SK-N-SH (cell line): ENCODE data around the gene RGS6. TPM values are rescaled to one million over a fixed set of nuclear protein-coding genes. Genes with fewer than 3 reads are reported as not detected.

Experiments
- CTCF ChIA-PET: fragments of 300-600, 350-600 bp; formaldehyde crosslinking; extraction: SDS; loops from one replicate; lab custom pipeline; 2021; lab: Yijun Ruan, JAX
- POLR2A ChIA-PET: fragments of 350-600 bp; sonication (Branson Sonifier 250); formaldehyde crosslinking; extraction: SDS; loops from one replicate; lab custom pipeline; 2020; ENCODE audit warnings: antibody characterized with exemption, inconsistent platforms; lab: Yijun Ruan, JAX
- DNase-seq: peaks from one replicate; pipeline ENCODE4 v3.0.0; 2012
- H2AFZ ChIP-seq: fragments of 200-600 bp; sonication (generic); 2 replicates; pipeline ENCODE4 v1.8.1; 2016; ENCODE audit warnings: antibody characterized with exemption, mild to moderate bottlenecking, low read depth
- H3F3A ChIP-seq: fragments of 200-600 bp; sonication (generic); replicated peaks from 2 replicates; pipeline ENCODE3; 2016; ENCODE audit warnings: antibody characterized with exemption, mild to moderate bottlenecking; ENCODE audit not compliant: insufficient read depth
- H3K27ac ChIP-seq, 2 experiments: fragments of 200-500 bp in 1 of 2; fragments of 200-600 bp in 1 of 2; sonication (Bioruptor generic) in 1 of 2; sonication (generic), shearing (Covaris generic) in 1 of 2; 2 replicates each; pipeline versions ENCODE4 v1.5.1 to v1.6.1; 2014 to 2016; ENCODE audit warnings: low read depth in 2 of 2, inconsistent platforms in 1 of 2, low read length in 1 of 2, mild to moderate bottlenecking in 1 of 2, mixed read lengths in 1 of 2
- H3K27me3 ChIP-seq: fragments of 200-600 bp; sonication (generic), shearing (Covaris generic); 2 replicates; pipeline ENCODE4 v1.6.1; 2016; ENCODE audit warnings: mixed run types; ENCODE audit not compliant: insufficient read depth
- H3K36me3 ChIP-seq, 2 experiments: fragments of 200-500 bp in 1 of 2; fragments of 200-600 bp in 1 of 2; sonication (Bioruptor generic) in 1 of 2; sonication (generic) in 1 of 2; replicated peaks in 1 of 2; 2 replicates each; pipeline versions ENCODE3 to v1.5.1; 2014 to 2016; ENCODE audit warnings: low read length in 1 of 2, mild to moderate bottlenecking in 1 of 2; ENCODE audit not compliant: insufficient read depth in 2 of 2, control insufficient read depth in 1 of 2
- H3K4me1 ChIP-seq, 2 experiments: fragments of 200-500 bp in 1 of 2; fragments of 200-600 bp in 1 of 2; sonication (Bioruptor generic) in 1 of 2; sonication (generic), shearing (Covaris generic) in 1 of 2; 2 replicates each; pipeline versions ENCODE4 v1.5.1 to v1.6.1; 2014 to 2016; ENCODE audit warnings: low read depth in 1 of 2, low read length in 1 of 2, mixed run types in 1 of 2; ENCODE audit not compliant: insufficient read depth in 2 of 2, control insufficient read depth in 1 of 2
- H3K4me2 ChIP-seq: fragments of 200-600 bp; sonication (generic), shearing (Covaris generic); 2 replicates; pipeline ENCODE4 v1.6.1; 2017; ENCODE audit warnings: mixed run types
- H3K4me3 ChIP-seq, 2 experiments: fragments of 200-500 bp in 1 of 2; fragments of 200-600 bp in 1 of 2; sonication (Bioruptor generic) in 1 of 2; sonication (generic), shearing (Covaris generic) in 1 of 2; 2 replicates each; pipeline versions ENCODE4 v1.5.1 to v1.8.1; 2014 to 2016; ENCODE audit warnings: low read depth in 2 of 2, inconsistent platforms in 1 of 2, low read length in 1 of 2, mild to moderate bottlenecking in 1 of 2, mixed read lengths in 1 of 2, moderate library complexity in 1 of 2
- H3K79me2 ChIP-seq: fragments of 200-600 bp; sonication (generic); 2 replicates; pipeline ENCODE4 v1.8.1; 2017; ENCODE audit warnings: mild to moderate bottlenecking; ENCODE audit not compliant: insufficient read depth
- H3K9ac ChIP-seq: fragments of 200-600 bp; sonication (generic); 2 replicates; pipeline ENCODE4 v1.6.1; 2017; ENCODE audit warnings: mixed run types
- H3K9me2 ChIP-seq: fragments of 200-600 bp; sonication (generic); 2 replicates; pipeline ENCODE4 v1.6.1; 2017; ENCODE audit warnings: mixed run types
- H3K9me3 ChIP-seq: fragments of 200-600 bp; sonication (generic); 2 replicates; pipeline ENCODE4 v1.6.1; 2017; ENCODE audit warnings: mixed run types, mild to moderate bottlenecking, moderate library complexity
- H4K20me1 ChIP-seq: fragments of 200-600 bp; sonication (generic); 2 replicates; pipeline ENCODE4 v1.6.1; 2017; ENCODE audit warnings: mild to moderate bottlenecking, mixed run types; ENCODE audit not compliant: insufficient read depth
- CHD2 ChIP-seq: fragments of 150-350 bp; IDR thresholded peaks from 2 replicates; pipeline ENCODE4 v1.6.1; 2018; ENCODE audit warnings: low read length; ENCODE audit not compliant: partially characterized antibody
- EZH2phosphoT487 ChIP-seq: fragments of 200-600 bp; sonication (generic); IDR thresholded peaks from 2 replicates; pipeline ENCODE4 v1.6.1; 2017; ENCODE audit warnings: low read depth, mixed run types, mild to moderate bottlenecking, antibody characterized with exemption, moderate library complexity, borderline replicate concordance
- FOSL2 ChIP-seq: IDR thresholded peaks from 2 replicates; pipeline ENCODE4 v1.4.0; 2012; ENCODE audit warnings: low read depth, mild to moderate bottlenecking, moderate library complexity, borderline replicate concordance
- FOXM1 ChIP-seq: IDR thresholded peaks from 2 replicates; pipeline ENCODE4 v1.4.0; 2012; ENCODE audit warnings: low read depth, mild to moderate bottlenecking
- GABPA ChIP-seq: IDR thresholded peaks from 2 replicates; pipeline ENCODE4 v1.4.0; 2012; ENCODE audit warnings: low read depth, mild to moderate bottlenecking
- JUND ChIP-seq: IDR thresholded peaks from 2 replicates; pipeline ENCODE4 v1.4.0; 2012
- MEF2A ChIP-seq: IDR thresholded peaks from 2 replicates; pipeline ENCODE4 v1.4.0; 2012; ENCODE audit warnings: low read depth, borderline replicate concordance
- MXI1 ChIP-seq: IDR thresholded peaks from 2 replicates; pipeline ENCODE4 v1.6.1; 2012; ENCODE audit warnings: mild to moderate bottlenecking, low read depth, low read length, improper control_type of control experiment
- NRF1 ChIP-seq: IDR thresholded peaks from 2 replicates; pipeline ENCODE4 v1.6.1; 2012; ENCODE audit warnings: low read depth, mild to moderate bottlenecking, low read length
- POLR2AphosphoS5 ChIP-seq: IDR thresholded peaks from 2 replicates; pipeline ENCODE4 v1.6.1; 2012; ENCODE audit warnings: low read depth, low read length
- RAD21 ChIP-seq: IDR thresholded peaks from 2 replicates; pipeline ENCODE4 v1.6.1; 2012; ENCODE audit warnings: mild to moderate bottlenecking, low read length
- SIN3A ChIP-seq: IDR thresholded peaks from 2 replicates; pipeline ENCODE4 v1.6.1; 2012; ENCODE audit warnings: low read depth, mild to moderate bottlenecking, low read length, moderate library complexity, borderline replicate concordance
- TAF1 ChIP-seq: IDR thresholded peaks from 2 replicates; pipeline ENCODE4 v1.6.1; 2012; ENCODE audit warnings: low read depth, mild to moderate bottlenecking, low read length, moderate library complexity, borderline replicate concordance
- TEAD4 ChIP-seq: IDR thresholded peaks from 2 replicates; pipeline ENCODE4 v1.4.0; 2012; ENCODE audit warnings: mild to moderate bottlenecking, borderline replicate concordance; ENCODE audit not compliant: insufficient read depth
- YY1 ChIP-seq: IDR thresholded peaks from 2 replicates; pipeline ENCODE4 v1.4.0; 2012; ENCODE audit warnings: low read depth, mild to moderate bottlenecking
- WGBS: methylation state at CpG from one replicate; pipeline ENCODE4 v1.1.6; 2017; ENCODE audit warnings: low lambda C conversion rate; 5-methylcytosine and 5-hydroxymethylcytosine counted together
- polyA plus RNA-seq, 3 experiments: library from polyadenylated mRNA; depleted of rRNA; stranded (reverse); fragments of >200 nt; gene quantifications; 2 replicates each; pipeline ENCODE4 v1.2.3, GENCODE V29; 2012
- TF ChIP-seq, protein P1 (sequence below): fragments of 200-600 bp; sonication (generic); IDR thresholded peaks from 2 replicates; pipeline ENCODE4 v1.6.1; 2017; ENCODE audit warnings: antibody characterized with exemption, mild to moderate bottlenecking, moderate library complexity
- TF ChIP-seq, protein P2 (sequence below): IDR thresholded peaks from 2 replicates; pipeline ENCODE4; 2012
- TF ChIP-seq, protein P3 (sequence below): IDR thresholded peaks from 2 replicates; pipeline ENCODE4 v1.4.0; 2012; ENCODE audit warnings: low read depth, borderline replicate concordance
- TF ChIP-seq, protein P4 (sequence below): IDR thresholded peaks from 2 replicates; pipeline ENCODE4 v1.6.1; 2012; ENCODE audit warnings: mild to moderate bottlenecking, low read depth, low read length, moderate library complexity

Gene RGS6
- polyA plus RNA-seq, 1 of the 3 experiments (the other 2 are of a cell fraction) = not detected

DNA sequence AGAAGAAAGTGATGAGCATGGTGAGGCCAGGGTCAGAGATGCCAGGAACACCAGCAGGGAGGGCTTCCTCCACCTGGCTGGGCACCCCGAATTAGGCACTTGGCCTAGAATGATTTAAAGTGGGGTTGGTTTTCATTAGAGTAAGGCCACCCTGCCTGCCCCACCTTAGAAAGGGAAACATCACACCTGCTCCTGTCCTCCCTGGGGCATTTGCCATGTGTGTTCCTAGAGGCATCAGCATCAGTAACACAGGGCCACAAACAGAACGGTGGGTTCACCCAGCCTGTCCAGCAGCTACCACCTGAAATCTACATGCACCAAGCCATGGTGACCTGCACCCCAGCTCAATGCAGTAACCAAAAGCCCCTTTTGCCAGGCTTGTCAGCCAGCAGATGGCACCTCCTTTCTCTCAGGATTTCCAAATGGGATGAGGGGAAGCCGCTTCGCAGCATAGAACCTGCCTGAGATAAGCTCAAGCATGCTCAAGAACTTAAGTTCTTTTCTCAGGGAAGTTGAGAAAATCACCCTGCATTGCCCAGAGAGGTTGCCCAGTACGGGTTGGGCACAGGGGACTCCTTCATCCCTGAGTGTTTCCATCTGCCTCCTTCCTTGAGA is 622.9 kb downstream of the RGS6 start:
- H3K9ac ChIP-seq = no peak overlapping the region
- WGBS = 71% methylated on average over 5 of the region's 5 CpGs
- no peak overlapping the region for H3K27ac ChIP-seq
- no peaks in the 10 kb centered on the region for H3K79me2 ChIP-seq
- H3K4me2 ChIP-seq = no peak overlapping the region
- TF ChIP-seq, protein P1, sequence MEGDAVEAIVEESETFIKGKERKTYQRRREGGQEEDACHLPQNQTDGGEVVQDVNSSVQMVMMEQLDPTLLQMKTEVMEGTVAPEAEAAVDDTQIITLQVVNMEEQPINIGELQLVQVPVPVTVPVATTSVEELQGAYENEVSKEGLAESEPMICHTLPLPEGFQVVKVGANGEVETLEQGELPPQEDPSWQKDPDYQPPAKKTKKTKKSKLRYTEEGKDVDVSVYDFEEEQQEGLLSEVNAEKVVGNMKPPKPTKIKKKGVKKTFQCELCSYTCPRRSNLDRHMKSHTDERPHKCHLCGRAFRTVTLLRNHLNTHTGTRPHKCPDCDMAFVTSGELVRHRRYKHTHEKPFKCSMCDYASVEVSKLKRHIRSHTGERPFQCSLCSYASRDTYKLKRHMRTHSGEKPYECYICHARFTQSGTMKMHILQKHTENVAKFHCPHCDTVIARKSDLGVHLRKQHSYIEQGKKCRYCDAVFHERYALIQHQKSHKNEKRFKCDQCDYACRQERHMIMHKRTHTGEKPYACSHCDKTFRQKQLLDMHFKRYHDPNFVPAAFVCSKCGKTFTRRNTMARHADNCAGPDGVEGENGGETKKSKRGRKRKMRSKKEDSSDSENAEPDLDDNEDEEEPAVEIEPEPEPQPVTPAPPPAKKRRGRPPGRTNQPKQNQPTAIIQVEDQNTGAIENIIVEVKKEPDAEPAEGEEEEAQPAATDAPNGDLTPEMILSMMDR = 0 out of 2 replicates have a peak, but pooled peaks have one; percentile 8
- TF ChIP-seq FOXM1 (no peak), TEAD4 (no peak), POLR2AphosphoS5 (no peak), GABPA (no peak), MEF2A (no peak), RAD21 (peak; percentile 26)
- TF ChIP-seq, protein P2, sequence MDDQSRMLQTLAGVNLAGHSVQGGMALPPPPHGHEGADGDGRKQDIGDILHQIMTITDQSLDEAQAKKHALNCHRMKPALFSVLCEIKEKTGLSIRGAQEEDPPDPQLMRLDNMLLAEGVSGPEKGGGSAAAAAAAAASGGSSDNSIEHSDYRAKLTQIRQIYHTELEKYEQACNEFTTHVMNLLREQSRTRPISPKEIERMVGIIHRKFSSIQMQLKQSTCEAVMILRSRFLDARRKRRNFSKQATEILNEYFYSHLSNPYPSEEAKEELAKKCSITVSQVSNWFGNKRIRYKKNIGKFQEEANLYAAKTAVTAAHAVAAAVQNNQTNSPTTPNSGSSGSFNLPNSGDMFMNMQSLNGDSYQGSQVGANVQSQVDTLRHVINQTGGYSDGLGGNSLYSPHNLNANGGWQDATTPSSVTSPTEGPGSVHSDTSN = no peak
- TF ChIP-seq, protein P3, sequence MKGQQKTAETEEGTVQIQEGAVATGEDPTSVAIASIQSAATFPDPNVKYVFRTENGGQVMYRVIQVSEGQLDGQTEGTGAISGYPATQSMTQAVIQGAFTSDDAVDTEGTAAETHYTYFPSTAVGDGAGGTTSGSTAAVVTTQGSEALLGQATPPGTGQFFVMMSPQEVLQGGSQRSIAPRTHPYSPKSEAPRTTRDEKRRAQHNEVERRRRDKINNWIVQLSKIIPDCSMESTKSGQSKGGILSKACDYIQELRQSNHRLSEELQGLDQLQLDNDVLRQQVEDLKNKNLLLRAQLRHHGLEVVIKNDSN = no peak
- H3F3A ChIP-seq = no peaks in the 10 kb centered on the region
- H2AFZ ChIP-seq = no peak overlapping the region
- no peak for DNase-seq
- no peaks in the 10 kb centered on the region for H3K9me3 ChIP-seq
- H3K9me2 ChIP-seq = no peaks in the 10 kb centered on the region
- ChIA-PET CTCF (interaction anchor here (1.0 to 4.9 kb wide), 5 partner anchors 11 to 350 kb away, joined by 3 to 37 read pairs (median 8); no protein-coding TSS in a partner anchor), POLR2A (no interaction called here)
- H3K36me3 ChIP-seq = no peaks in the 10 kb centered on the region
- H3K4me1 ChIP-seq = peaks cover 0 to 20% of the 10 kb centered on the region in 2 experiments; a peak in 1 of 4 replicates
- H3K4me3 ChIP-seq = no peak overlapping the region
- H3K27me3 ChIP-seq = no peaks in the 10 kb centered on the region
- no peaks in the 10 kb centered on the region for H4K20me1 ChIP-seq

DNA sequence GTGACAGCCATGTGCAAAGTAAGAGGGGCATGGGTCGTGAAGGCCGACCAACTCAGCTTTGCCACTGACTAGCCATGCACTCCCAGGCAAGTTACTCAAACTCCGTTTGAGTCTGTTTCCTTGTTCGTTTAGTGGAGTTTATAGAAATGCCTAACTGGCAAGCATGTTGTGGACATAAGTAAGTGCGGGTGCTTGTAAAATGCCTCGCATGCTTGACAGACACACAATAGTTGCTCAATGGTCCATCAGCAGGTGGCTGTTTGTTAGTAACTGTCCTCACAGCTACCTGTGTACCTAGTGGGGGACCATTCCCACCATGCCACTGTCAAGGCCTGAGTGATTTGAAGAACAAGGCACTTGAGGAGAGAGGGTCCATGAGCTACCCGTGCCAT is 623.4 kb downstream of the RGS6 start:
- no peaks in the 10 kb centered on the region for H3K79me2 ChIP-seq
- TF ChIP-seq CHD2 = no peak
- TF ChIP-seq EZH2phosphoT487 = no peak
- no peak for TF ChIP-seq MXI1
- no peak for TF ChIP-seq JUND
- TF ChIP-seq NRF1 = no peak
- TF ChIP-seq, protein P4, sequence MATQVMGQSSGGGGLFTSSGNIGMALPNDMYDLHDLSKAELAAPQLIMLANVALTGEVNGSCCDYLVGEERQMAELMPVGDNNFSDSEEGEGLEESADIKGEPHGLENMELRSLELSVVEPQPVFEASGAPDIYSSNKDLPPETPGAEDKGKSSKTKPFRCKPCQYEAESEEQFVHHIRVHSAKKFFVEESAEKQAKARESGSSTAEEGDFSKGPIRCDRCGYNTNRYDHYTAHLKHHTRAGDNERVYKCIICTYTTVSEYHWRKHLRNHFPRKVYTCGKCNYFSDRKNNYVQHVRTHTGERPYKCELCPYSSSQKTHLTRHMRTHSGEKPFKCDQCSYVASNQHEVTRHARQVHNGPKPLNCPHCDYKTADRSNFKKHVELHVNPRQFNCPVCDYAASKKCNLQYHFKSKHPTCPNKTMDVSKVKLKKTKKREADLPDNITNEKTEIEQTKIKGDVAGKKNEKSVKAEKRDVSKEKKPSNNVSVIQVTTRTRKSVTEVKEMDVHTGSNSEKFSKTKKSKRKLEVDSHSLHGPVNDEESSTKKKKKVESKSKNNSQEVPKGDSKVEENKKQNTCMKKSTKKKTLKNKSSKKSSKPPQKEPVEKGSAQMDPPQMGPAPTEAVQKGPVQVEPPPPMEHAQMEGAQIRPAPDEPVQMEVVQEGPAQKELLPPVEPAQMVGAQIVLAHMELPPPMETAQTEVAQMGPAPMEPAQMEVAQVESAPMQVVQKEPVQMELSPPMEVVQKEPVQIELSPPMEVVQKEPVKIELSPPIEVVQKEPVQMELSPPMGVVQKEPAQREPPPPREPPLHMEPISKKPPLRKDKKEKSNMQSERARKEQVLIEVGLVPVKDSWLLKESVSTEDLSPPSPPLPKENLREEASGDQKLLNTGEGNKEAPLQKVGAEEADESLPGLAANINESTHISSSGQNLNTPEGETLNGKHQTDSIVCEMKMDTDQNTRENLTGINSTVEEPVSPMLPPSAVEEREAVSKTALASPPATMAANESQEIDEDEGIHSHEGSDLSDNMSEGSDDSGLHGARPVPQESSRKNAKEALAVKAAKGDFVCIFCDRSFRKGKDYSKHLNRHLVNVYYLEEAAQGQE = no peak
- TF ChIP-seq FOSL2 = no peak
- TF ChIP-seq, protein P2 = no peak
- TF ChIP-seq FOXM1 = no peak
- no peak for TF ChIP-seq YY1
- no peak for TF ChIP-seq SIN3A
- TF ChIP-seq TAF1 = no peak
- TF ChIP-seq, all 33 proteins: peak for 0
- Histone ChIP-seq H3K27me3 (no peaks in the 10 kb centered on the region), H3F3A (no peaks in the 10 kb centered on the region), H3K9me2 (no peaks in the 10 kb centered on the region), H3K4me1 (peaks cover 0 to 25% of the 10 kb centered on the region in 2 experiments; a peak in 1 of 4 replicates), H3K36me3 (no peaks in the 10 kb centered on the region), H3K9ac (no peak overlapping the region), H2AFZ (no peak overlapping the region), H3K9me3 (no peaks in the 10 kb centered on the region), H3K4me2 (no peak overlapping the region), H3K4me3 (no peak overlapping the region), H4K20me1 (no peaks in the 10 kb centered on the region), H3K27ac (no peak overlapping the region)
- ChIA-PET POLR2A (no interaction called here), CTCF (interaction anchor here (1.1 to 4.9 kb wide), 3 partner anchors 40 to 350 kb away, joined by 3 to 37 read pairs (median 14); no protein-coding TSS in a partner anchor)
- 81% methylated on average over 7 of the region's 7 CpGs for WGBS
- no peak for DNase-seq
